Thyroid gland (tissue), 4 donors: ENCODE data around the gene PHACTR1. TPM values are rescaled to one million over a fixed set of nuclear protein-coding genes. Genes with fewer than 3 reads are reported as not detected.

Experiments used
- DNase-seq, 2 donors: peaks; one replicate each; pipeline ENCODE4 v3.0.0-alpha.2; 2019
- H3K27ac ChIP-seq, 3 donors: fragments of 200-600 bp; sonication (generic); 1 replicate in 2 of 3; 2 replicates in 1 of 3; pipeline ENCODE4 v1.5.1; 2016 to 2019; ENCODE audit warnings: mild to moderate bottlenecking in 1 of 3, moderate library complexity in 1 of 3
- H3K27me3 ChIP-seq: fragments of 200-600 bp; sonication (generic); one replicate; pipeline ENCODE4 v1.5.1; 2019
- H3K36me3 ChIP-seq, 2 donors: fragments of 200-600 bp; sonication (generic); one replicate each; pipeline ENCODE4 v1.5.1; 2016 to 2019
- H3K4me1 ChIP-seq, 2 donors: fragments of 200-600 bp; sonication (generic); one replicate each; pipeline ENCODE4 v1.5.1; 2017 to 2019
- H3K4me3 ChIP-seq, 3 donors: fragments of 200-600 bp; sonication (generic); replicated peaks in 1 of 3; 1 replicate in 2 of 3; 2 replicates in 1 of 3; pipeline ENCODE4 v1.5.1; 2016; ENCODE audit warnings: mild to moderate bottlenecking in 1 of 3
- H3K9me3 ChIP-seq: fragments of 200-600 bp; sonication (generic); one replicate; pipeline ENCODE4 v1.5.1; 2017
- CTCF ChIP-seq, 6 experiments: fragments of 200-600 bp in 3 of 6; fragments of 450-650 bp in 3 of 6; sonication (generic) in 3 of 6; IDR thresholded peaks; one replicate each; pipeline ENCODE4 v1.5.1; 2016 to 2019; ENCODE audit warnings: antibody characterized with exemption in 6 of 6, mild to moderate bottlenecking in 2 of 6, inconsistent platforms in 1 of 6, moderate library complexity in 1 of 6
- POLR2A ChIP-seq, 2 donors: fragments of 450-650 bp; IDR thresholded peaks; one replicate each; pipeline ENCODE4 v1.6.1; 2017; ENCODE audit warnings: antibody characterized with exemption in 2 of 2, mild to moderate bottlenecking in 2 of 2, moderate library complexity in 1 of 2
- WGBS, 2 donors: methylation state at CpG; one replicate each; pipeline ENCODE4 v1.1.5; 2017; 5-methylcytosine and 5-hydroxymethylcytosine counted together
- intact Hi-C: fragments of 100-400 bp; cut with DNase I; formaldehyde crosslinking; loops from one replicate; pipeline ENCODE4 v1.15.1; 2023
- total RNA-seq, 4 donors: library from RNA; depleted of rRNA; stranded (reverse); fragments of >200 nt; gene quantifications; one replicate each; pipeline ENCODE4 v1.2.3, GENCODE V29; 2016

The PHACTR1 gene
- total RNA-seq, 4 donors from 2014 or later, result 2.9 to 8.6 (median 4.4) TPM

DNA sequence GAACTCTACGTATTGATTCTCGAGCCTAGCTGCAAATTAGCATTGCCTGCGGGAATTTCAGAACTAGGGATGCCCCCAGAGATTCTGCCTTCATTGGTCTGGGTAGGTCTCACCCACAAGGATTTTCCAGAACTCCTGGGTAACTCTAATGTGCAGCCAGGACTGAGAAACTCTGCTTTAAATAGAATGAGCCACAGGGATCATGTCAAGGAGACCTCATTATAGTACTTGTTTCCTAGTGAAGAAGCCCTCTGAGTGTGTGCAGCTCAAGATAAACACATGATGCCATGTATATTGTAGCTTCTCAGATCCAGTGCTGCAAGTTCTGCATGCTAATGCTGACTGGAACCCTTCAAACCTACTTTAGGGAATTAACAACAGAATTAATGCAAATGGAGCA, 179.2 kb downstream of the PHACTR1 start:
- DNase-seq, result no peak
- intact Hi-C loops, result no loop called here
- WGBS, 2 donors, result 84 to 85% methylated on average over 3 of the region's 3 CpGs
- no peak for TF ChIP-seq POLR2A (IDR thresholded peaks at IDR 0.05)
- TF ChIP-seq CTCF (IDR thresholded peaks at IDR 0.05), result no peak
- Histone ChIP-seq H3K36me3 (no peaks in the 10 kb centered on the region), H3K4me1 (no peaks in the 10 kb centered on the region), H3K9me3 (no peaks in the 10 kb centered on the region), H3K27me3 (peaks cover 3% of the 10 kb centered on the region), H3K27ac (no peak overlapping the region), H3K4me3 (no peak overlapping the region)

DNA sequence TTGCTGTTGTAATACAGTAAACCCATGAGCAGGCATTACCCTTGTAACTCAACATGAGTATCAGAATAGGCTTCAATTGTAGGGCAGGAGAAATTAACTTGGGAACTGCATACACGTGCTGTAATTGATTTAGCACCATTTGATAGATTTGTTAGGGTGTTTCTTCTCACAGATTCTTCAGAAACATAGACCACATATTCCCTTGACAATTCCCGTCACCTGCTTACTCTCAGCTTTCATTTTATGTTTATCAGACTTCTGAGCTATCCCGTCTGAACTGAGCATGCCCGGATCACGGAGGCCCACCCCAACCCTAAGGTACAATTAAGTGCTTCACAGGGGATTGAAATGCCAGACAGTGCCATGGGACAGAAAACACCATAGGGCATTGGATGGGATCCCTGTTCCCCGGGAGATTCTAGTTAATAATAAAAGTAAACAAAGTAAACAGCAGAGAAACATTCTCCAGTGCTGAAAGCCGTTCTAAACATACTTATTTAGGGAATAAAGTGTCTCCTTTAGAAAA, 179.7 kb downstream of the PHACTR1 start:
- peaks cover 3% of the 10 kb centered on the region for H3K27me3 ChIP-seq
- no peak for DNase-seq
- no peak overlapping the region for H3K27ac ChIP-seq
- intact Hi-C loops, result no loop called here
- TF ChIP-seq CTCF (IDR thresholded peaks at IDR 0.05) (no peak), POLR2A (IDR thresholded peaks at IDR 0.05) (no peak)
- 53 to 58% methylated on average over 7 of the region's 7 CpGs for WGBS, 2 donors
- H3K36me3 ChIP-seq, result no peaks in the 10 kb centered on the region
- H3K4me3 ChIP-seq, result no peak overlapping the region
- H3K4me1 ChIP-seq, result no peaks in the 10 kb centered on the region
- no peaks in the 10 kb centered on the region for H3K9me3 ChIP-seq

- 92% methylated on average over 10 of the region's 10 CpGs for WGBS, 2 donors
- intact Hi-C loops, result no loop called here
- no peak for DNase-seq
- TF ChIP-seq CTCF (IDR thresholded peaks at IDR 0.05) (no peak), POLR2A (IDR thresholded peaks at IDR 0.05) (no peak)
- Histone ChIP-seq H3K9me3 (no peaks in the 10 kb centered on the region), H3K4me3 (no peak overlapping the region), H3K27me3 (peaks cover 3% of the 10 kb centered on the region), H3K36me3 (no peaks in the 10 kb centered on the region), H3K27ac (no peak overlapping the region), H3K4me1 (no peaks in the 10 kb centered on the region)
Measured at GRCh38 chr6:12898603-12899002, 182.0 kb downstream of the PHACTR1 start.

DNA sequence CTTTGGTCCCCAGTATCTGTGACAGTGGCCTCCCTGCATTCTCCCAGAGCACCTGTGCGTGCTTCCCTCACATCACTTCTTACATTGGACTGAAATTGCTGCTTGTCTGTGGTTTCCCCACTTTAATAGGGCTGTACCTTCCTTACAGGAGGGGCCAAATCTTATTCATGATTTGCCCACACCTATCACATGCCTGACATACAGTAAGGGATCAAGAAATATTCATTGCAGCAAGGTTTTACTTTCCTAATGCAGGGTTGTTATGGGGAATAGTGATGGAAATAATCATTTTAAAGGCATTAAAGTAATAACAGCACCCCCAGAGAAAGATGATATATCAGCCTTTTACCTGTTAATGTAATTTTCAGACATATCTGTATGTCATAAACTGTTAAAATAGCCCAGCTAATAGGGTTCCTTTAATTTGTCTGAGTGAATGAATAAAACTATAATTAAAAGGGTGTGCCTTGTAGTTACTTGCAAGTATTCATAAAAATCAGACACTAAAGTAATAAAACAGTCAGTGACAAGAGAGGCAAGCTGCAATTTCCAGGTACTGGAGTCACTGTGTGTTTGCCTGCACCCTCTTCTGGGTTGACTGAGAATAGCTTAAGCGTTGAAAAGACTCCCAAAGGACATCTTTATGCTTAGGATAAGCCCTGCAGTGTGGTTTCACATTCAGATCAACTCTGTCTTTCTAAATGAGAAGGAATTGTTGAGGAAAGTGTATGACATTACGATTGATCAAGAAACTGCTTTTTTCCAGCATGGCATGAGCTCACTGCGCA, 182.7 kb downstream of the PHACTR1 start:
- H3K9me3 ChIP-seq, result no peaks in the 10 kb centered on the region
- TF ChIP-seq CTCF (IDR thresholded peaks at IDR 0.05) (no peak), POLR2A (IDR thresholded peaks at IDR 0.05) (no peak)
- no peak for DNase-seq
- 74 to 77% methylated on average over 4 of the region's 4 CpGs for WGBS, 2 donors
- intact Hi-C loops, result no loop called here
- H3K4me1 ChIP-seq, result no peaks in the 10 kb centered on the region
- peaks cover 2% of the 10 kb centered on the region for H3K27me3 ChIP-seq
- H3K4me3 ChIP-seq, result no peak overlapping the region
- H3K27ac ChIP-seq, result no peak overlapping the region
- H3K36me3 ChIP-seq, result no peaks in the 10 kb centered on the region

- WGBS, 2 donors, result 52 to 56% methylated on average over 1 of the region's 1 CpG
- Histone ChIP-seq H3K27me3 (no peaks in the 10 kb centered on the region), H3K27ac (no peak overlapping the region), H3K4me1 (no peaks in the 10 kb centered on the region), H3K36me3 (no peaks in the 10 kb centered on the region), H3K4me3 (no peak overlapping the region), H3K9me3 (no peaks in the 10 kb centered on the region)
- DNase-seq, result no peak
- intact Hi-C loops, result no loop called here
- no peak for TF ChIP-seq POLR2A (IDR thresholded peaks at IDR 0.05)
Measured at GRCh38 chr6:12903246-12903645, 186.7 kb downstream of the PHACTR1 start.
